ENCODE data around the gene SFTA2.
A peak's percentile ranks its signal among the peaks of the same experiment; 100 is the strongest.
"Not testable (repeated sequence)": the region's sequence is repeated elsewhere in the genome, so short reads cannot be mapped to it uniquely, and the experiment has no call there.

Gene SFTA2

DNA sequence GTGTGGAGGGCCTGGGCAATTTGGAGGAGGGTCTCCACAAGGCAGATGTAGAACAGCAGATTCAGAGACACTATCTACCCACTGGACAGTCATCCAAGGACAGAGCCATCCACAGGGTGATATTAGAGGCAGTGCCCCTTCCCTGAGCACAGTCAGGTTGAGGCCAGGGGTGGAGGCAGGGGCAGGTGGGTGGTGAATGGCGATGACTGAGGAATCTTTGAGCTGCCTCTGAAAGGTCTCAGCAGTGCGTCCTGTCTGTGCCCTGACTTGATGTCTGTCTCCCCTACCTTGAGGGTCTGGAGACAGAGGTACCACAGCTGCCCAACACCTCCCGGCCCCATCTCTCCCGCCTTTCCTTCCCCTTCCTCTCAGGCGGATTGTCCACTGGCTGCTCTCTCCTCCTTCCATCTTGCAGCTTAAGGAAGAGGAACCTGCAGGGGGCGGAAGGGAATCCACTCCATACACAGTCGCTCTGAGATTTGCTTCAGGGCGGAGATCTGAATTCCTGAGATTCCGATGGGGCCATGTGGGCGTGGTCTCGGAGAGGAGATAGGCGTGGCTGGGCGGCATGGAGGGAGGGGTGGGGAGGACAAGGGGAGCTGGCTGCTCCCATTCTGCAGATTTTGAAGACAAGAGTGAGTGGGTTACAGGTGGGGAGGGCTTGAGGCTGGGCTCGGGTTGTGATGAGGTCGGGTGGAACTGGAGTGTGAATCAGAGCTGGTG lies 10.5 kb upstream of the SFTA2 start:
- DNase-seq: no peak

GRCh38 chr6:30940361-30940986 lies 8.5 kb upstream of the SFTA2 start, which contains the start of gene MUCL3:
MUCL3 (plus strand) TSS chr6:30940973; CDS start chr6:30941000, 27 bp downstream.
- no peak for DNase-seq

GRCh38 chr6:30939473-30939872 lies 7.5 kb upstream of the SFTA2 start:
- DNase-seq: no peak

- DNase-seq: no peak
Measured at GRCh38 chr6:30938730-30939129, 6.8 kb upstream of the SFTA2 start.

GRCh38 chr6:30937265-30937664 lies 5.3 kb upstream of the SFTA2 start:
- DNase-seq: no peak

GRCh38 chr6:30935018-30935417 lies 3.0 kb upstream of the SFTA2 start:
- no peak for DNase-seq

- DNase-seq: no peak
Measured at GRCh38 chr6:30932665-30933365, 845 bp upstream of the SFTA2 start.

GRCh38 chr6:30931272-30931671 lies 698 bp downstream of the SFTA2 start:
- DNase-seq: no peak

DNA sequence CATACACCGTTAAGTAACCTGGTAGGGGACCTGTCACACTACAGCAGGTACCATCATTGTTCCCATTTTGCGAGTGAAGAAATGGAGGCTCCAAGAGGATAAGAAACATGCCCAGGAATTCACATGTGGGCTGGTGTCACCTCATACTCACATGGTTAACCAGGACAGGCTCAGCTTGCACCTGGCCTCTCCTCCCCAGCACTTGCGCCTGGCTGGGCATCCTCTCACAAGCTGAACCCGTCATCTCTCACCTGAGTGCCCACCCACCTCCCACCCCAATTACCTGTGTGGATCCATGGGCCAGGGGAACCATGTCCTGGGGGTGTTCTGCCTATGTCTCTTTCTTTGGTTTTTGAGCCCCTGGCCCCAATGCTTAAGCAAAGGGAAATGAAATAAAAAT lies 1.5 kb downstream of the SFTA2 start:
- no peak for DNase-seq

- DNase-seq: no peak
Measured at GRCh38 chr6:30928677-30929076, 3.3 kb downstream of the SFTA2 start.

GRCh38 chr6:30927080-30927479 lies 4.9 kb downstream of the SFTA2 start:
- DNase-seq: not testable (repeated sequence)

GRCh38 chr6:30926644-30927043 lies 5.3 kb downstream of the SFTA2 start:
- no peak for DNase-seq

DNA sequence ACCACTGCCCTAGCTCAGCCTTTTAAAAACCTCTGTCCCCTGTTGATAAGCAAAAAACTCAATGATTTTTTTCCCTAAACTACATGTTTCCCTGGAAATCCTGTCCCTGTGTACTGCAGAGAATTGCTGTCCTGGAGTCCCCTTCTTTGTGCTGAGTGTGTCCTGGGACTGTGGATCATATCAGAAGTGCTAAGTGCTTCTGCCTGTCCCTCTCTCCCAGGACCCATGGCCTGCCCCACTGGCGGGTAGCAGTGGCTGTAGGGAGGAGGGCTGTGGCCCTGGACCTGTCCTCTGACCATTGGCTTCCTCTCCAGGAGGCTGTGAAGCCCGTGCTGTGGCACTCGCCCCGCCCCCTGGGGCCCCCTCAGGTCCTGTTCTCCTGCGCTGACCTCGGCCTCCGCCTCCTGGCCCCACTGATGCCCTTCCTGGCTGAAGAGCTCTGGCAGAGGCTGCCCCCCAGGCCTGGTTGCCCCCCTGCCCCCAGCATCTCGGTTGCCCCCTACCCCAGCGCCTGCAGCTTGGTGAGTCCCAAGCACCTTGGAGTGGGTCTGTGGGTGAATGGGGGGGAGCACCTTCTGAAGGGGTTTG lies 7.8 kb downstream of the SFTA2 start:
- not testable (repeated sequence) for DNase-seq

DNA sequence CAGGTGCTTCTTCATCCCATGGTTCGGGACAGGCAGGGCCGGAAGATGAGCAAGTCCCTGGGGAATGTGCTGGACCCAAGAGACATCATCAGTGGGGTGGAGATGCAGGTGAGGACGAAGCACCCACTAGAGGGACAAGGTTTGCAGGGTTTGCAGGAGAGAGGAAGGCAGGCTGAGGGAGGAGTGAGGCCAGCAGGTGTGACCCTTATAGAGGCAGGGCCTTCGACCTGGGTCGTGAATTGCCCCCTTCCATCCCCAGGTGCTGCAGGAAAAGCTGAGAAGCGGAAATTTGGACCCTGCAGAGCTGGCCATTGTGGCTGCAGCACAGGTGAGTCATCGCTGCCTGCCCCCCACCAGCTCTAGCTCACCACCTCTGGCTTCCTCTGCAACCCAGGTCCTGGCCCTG lies 9.5 kb downstream of the SFTA2 start:
- DNase-seq: no peak

DNA sequence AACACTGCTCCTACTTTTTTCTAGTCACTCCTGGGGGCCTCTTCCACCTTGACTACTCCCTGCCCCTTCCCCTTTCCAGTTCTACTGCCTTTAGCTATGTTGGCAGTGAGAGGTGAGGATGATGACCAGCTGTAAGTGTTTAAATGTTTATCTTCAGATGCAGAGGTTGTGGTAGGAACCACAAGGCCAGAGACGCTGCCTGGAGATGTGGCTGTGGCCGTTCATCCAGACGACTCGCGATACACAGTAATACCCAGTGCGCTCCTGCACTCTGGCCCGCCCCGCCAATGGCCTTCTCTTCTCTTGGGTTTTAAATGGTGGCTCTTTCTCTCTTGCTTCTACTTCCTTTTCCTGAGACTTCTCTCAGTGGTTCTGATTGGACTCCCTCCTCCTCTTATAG lies 13.3 kb downstream of the SFTA2 start:
- DNase-seq: no peak

GRCh38 chr6:30917487-30917886 lies 14.5 kb downstream of the SFTA2 start:
- DNase-seq: no peak

- no peak for DNase-seq
Measured at GRCh38 chr6:30917041-30917440, 14.9 kb downstream of the SFTA2 start.

- no peak for DNase-seq
Measured at GRCh38 chr6:30915591-30915946, 16.4 kb downstream of the SFTA2 start.

DNA sequence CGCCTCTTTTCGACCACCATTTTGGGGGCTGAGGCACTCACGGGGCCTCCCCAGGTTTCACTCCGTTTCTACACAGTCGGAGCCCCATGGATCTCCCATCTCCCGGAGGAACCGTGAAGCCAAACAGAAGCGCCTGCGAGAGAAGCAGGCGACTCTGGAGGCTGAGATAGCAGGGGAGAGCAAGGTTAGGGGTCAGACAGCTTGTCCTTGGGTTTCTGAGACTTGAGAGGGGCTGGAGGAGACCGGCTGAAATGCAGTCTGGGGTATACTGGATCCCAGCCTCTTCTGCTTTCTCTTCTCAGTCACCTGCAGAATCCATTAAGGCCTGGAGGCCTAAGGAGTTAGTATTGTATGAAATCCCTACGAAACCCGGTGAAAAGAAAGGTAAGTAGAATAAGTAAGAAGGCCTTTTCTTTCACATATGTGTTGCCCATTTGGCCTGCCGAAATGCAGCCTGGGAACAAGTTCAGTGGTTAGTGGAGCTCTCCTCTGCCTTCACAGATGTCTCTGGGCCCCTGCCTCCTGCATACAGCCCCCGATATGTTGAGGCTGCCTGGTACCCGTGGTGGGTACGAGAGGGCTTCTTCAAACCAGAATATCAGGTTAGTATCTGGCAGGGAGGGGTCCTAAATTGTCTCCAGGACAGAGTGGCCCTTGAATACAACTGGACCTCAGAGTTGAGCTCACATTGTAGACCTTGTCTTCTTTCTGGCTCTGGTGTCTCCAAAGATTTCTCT lies 16.9 kb downstream of the SFTA2 start:
- no peak for DNase-seq

DNA sequence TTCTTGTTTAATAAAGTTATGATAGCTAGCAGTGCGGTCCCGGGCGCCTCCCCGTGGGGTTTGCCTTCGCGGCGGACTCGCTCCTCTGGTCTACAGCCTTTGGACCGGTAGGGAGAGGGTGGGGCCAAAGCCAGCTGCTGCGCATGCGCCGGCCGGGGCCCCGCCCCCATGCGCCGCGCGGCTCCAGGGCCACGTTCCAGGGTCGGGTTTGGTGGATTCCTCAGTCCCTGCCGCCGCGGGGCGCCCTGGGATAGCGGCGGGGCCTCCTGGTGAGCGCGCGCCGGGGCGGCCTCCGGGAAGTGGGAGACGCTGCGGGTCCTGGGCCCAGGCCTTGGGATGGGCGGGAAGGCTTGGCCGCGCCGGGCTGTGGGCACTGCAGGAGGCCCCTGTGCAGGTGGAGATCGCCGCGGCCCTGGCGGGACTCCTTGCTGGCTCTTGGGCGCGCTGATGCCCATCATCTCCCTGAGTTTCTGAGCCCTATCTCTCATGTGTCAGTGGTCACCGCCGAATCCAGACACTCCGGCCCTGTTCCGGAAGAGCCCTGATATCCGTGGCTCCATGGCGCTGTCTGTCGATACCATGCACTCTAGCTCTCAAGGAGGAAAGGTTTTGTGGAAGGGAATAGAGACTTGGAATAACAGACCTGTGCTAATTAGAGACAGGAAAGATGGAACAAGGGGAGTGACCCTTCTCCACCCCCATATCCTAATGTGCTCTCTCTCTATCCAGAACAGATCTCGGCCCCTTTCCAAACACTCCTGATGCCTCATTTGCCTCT lies 17.7 kb downstream of the SFTA2 start, which contains the start of gene VARS2:
TSS of gene VARS2 (plus strand) at position 163 of the 778 bp plus-strand sequence. CDS start at position 762, 599 bp downstream.
- peak; percentile 63 to 77 (median 68) for DNase-seq

- no peak for DNase-seq
Measured at GRCh38 chr6:30913721-30914075, 18.3 kb downstream of the SFTA2 start.
